ENCODE data around the gene CRK.

GRCh38 chr17:1384905-1385435 is 71.1 kb downstream of the CRK start:
- TF ChIP-seq OSR1 (CRISPR knock-in tag; IDR thresholded peaks at IDR 0.05) (no peak), ZFP30 (CRISPR knock-in tag; IDR thresholded peaks at IDR 0.05) (no peak), PATZ1 (CRISPR knock-in tag; IDR thresholded peaks at IDR 0.05; ENCODE audit: borderline replicate concordance) (no peak), GLIS3 (CRISPR knock-in tag; IDR thresholded peaks at IDR 0.05) (no peak), ARNTL (CRISPR knock-in tag; IDR thresholded peaks at IDR 0.05; ENCODE audit: borderline replicate concordance, low read depth) (no peak)

Data from SK-N-SH treated with all-trans-retinoic acid at 6 μM for 48 hours (cell line).